ENCODE data around the gene STK36. TPM values are rescaled to one million over a fixed set of nuclear protein-coding genes. Genes with fewer than 3 reads are reported as not detected.

STK36 gene
- total and polyA plus RNA-seq, 2 donors (not counting 3 experiments of a cell fraction or from before 2014, with no cell fraction given): 40.9 to 65.2 TPM

GRCh38 chr2:218729640-218730039 lies 57.8 kb downstream of the STK36 start:
- Histone ChIP-seq H2AFZ (ENCODE audit: low read depth, low read length) (no peak overlapping the region), H3K36me3 (ENCODE audit: control insufficient read depth in 2 of 2, extremely low read depth in 1 of 2, insufficient read depth in 2 of 2, low read length in 2 of 2) (no peaks in the 10 kb centered on the region), H3K79me2 (ENCODE audit: control insufficient read depth, insufficient read depth, low read length) (peaks cover 57% of the 10 kb centered on the region), H3K9me3 (replicated peaks; ENCODE audit: control insufficient read depth, insufficient read depth, low read length) (no peaks in the 10 kb centered on the region), H3K4me1 (ENCODE audit: control insufficient read depth, extremely low read depth, insufficient read depth, low read length) (peaks cover 16% of the 10 kb centered on the region), H3K27me3 (ENCODE audit: control insufficient read depth in 2 of 2, insufficient read depth in 2 of 2, low read length in 2 of 2) (no peaks in the 10 kb centered on the region), H3K4me2 (ENCODE audit: insufficient read depth, low read length) (no peak overlapping the region), H3K9ac (replicated peaks; ENCODE audit: extremely low read depth, insufficient read depth, low read length) (no peak overlapping the region), H3K27ac (ENCODE audit: insufficient read depth, low read depth, low read length) (no peak overlapping the region), H4K20me1 (replicated peaks; ENCODE audit: control insufficient read depth, extremely low read depth, insufficient read depth, low read length) (no peaks in the 10 kb centered on the region), H3K9me1 (replicated peaks; ENCODE audit: control insufficient read depth, extremely low read depth, insufficient read depth, low read length) (no peaks in the 10 kb centered on the region), H3K4me3 (replicated peaks in 1 of 3; ENCODE audit: insufficient read depth in 1 of 3, low read depth in 1 of 3, low read length in 3 of 3) (no peak overlapping the region)
- no TSS peak for BruUV-seq (replicated peaks)
- FAIRE-seq (no peak), DNase-seq (ENCODE audit: low read depth, low spot score) (no peak)
- POLR2A ChIA-PET: no interaction called here
- CTCF ChIA-PET: interaction anchor here (0.7 to 5.3 kb wide), 3 partner anchors 18 to 137 kb away, joined by 3 to 105 read pairs (median 30); partner anchors contain the start of gene TTLL4
- dilution Hi-C loops (cut with MboI; ENCODE audit: extremely low pct_ligation_motif_present, low sequenced_read_pairs): no loop called here
- TF ChIP-seq EZH2 (IDR thresholded peaks at IDR 0.05; ENCODE audit: borderline replicate concordance, low read depth, low read length, severe bottlenecking) (no peak), MAX (IDR thresholded peaks at IDR 0.05; ENCODE audit: insufficient read depth, insufficient read length) (no peak), POLR2A (IDR thresholded peaks at IDR 0.05; ENCODE audit: low read depth, low read length) (no peak), POLR2AphosphoS5 (IDR thresholded peaks at IDR 0.05; ENCODE audit: insufficient read depth, low read depth, low read length) (no peak), GATA2 (IDR thresholded peaks at IDR 0.05; ENCODE audit: insufficient read depth, insufficient read length, low read depth, low read length) (no peak), JUN (IDR thresholded peaks at IDR 0.05; ENCODE audit: borderline replicate concordance, insufficient read depth, insufficient read length, low read depth) (no peak), CTCF (IDR thresholded peaks at IDR 0.05; ENCODE audit: extremely low read depth in 1 of 2, insufficient read depth in 1 of 2, low read depth in 1 of 2, low read length in 2 of 2) (no peak), MYC (IDR thresholded peaks at IDR 0.05; ENCODE audit: low read depth, low read length) (no peak), FOS (IDR thresholded peaks at IDR 0.05; ENCODE audit: borderline replicate concordance, insufficient read depth, low read length) (no peak)
- intact Hi-C loops (cut with micrococcal nuclease): no loop called here
